K562 (cell line): Measurements from ENCODE around the gene RNF187. TPM values are rescaled to one million over a fixed set of nuclear protein-coding genes. Genes with fewer than 3 reads are reported as not detected.

Source experiments
- CHD2 ChIP-seq: IDR thresholded peaks from 2 replicates; pipeline ENCODE4 v1.6.1; 2011; ENCODE audit warnings: low read depth, low read length
- ELK1 ChIP-seq: sonication (generic); formaldehyde crosslinking; IDR thresholded peaks from 2 replicates; pipeline ENCODE4 v1.8.1; 2022; ENCODE audit warnings: missing genetic modification reagents
- JUNB ChIP-seq: fragments of 450-650 bp; formaldehyde crosslinking; conservative IDR thresholded peaks from 2 replicates; pipeline ENCODE4 v1.4.0; 2020; ENCODE audit warnings: mild to moderate bottlenecking
- MTF1 ChIP-seq: fragments of 250-450 bp; sonication (Bioruptor Pico); IDR thresholded peaks from 2 replicates; pipeline ENCODE4 v1.9.0; 2021; ENCODE audit warnings: moderate library complexity, mild to moderate bottlenecking, inconsistent platforms, borderline replicate concordance
- NR2C1 ChIP-seq, 2 experiments: fragments of 450-650 bp; IDR thresholded peaks; 2 replicates each; pipeline ENCODE4 v1.6.1; 2017; ENCODE audit warnings: mild to moderate bottlenecking in 2 of 2, antibody characterized with exemption in 1 of 2, inconsistent platforms in 1 of 2, missing compliant biosample characterization in 1 of 2, missing genetic modification characterization in 1 of 2
- POLR2G ChIP-seq: fragments of 200-400 bp; formaldehyde crosslinking; IDR thresholded peaks from 2 replicates; pipeline ENCODE4 v1.6.1; 2017; ENCODE audit warnings: low read depth, mild to moderate bottlenecking, antibody characterized with exemption, low read length, moderate library complexity
- POLR2H ChIP-seq: IDR thresholded peaks from 2 replicates; pipeline ENCODE4 v1.6.1; 2016; ENCODE audit warnings: missing genetic modification characterization, low read depth, mild to moderate bottlenecking, control low read depth, missing compliant biosample characterization, moderate library complexity
- RHOXF2B ChIP-seq: fragments of 250-450 bp; sonication (Bioruptor Pico); conservative IDR thresholded peaks from 2 replicates; pipeline ENCODE4 v1.5.1; 2021
- SMAD1 ChIP-seq: fragments of 150-350 bp; IDR thresholded peaks from 2 replicates; pipeline ENCODE4 v1.6.1; 2014; ENCODE audit warnings: low read length, low read depth; ENCODE audit not compliant: partially characterized antibody
- TCFL5 ChIP-seq: fragments of 250-450 bp; sonication (Bioruptor Pico); conservative IDR thresholded peaks from 2 replicates; pipeline ENCODE4 v1.6.1; 2021; ENCODE audit warnings: mild to moderate bottlenecking, moderate library complexity, matching md5 sums
- polyA plus RNA-seq, 8 experiments: library from polyadenylated mRNA; depleted of rRNA in 4 of 8; stranded (reverse) in 5 of 8; unstranded in 3 of 8; fragments of >200 nt; fragmentation: Nextera tagmentation in 2 of 8; fragmentation: Illumina TruSeq in 1 of 8; extraction: Ambion mirVana in 2 of 8; extraction: Trizol in 1 of 8; gene quantifications; 2 replicates each; pipeline versions ENCODE4 v1.2.1 to v1.2.3, GENCODE V29; 2011 to 2014; ENCODE audit warnings: inconsistent platforms in 1 of 8, missing spikeins in 1 of 8
- total RNA-seq, 7 experiments: library from RNA; depleted of rRNA in 6 of 7; stranded (reverse); fragments of >200 nt in 6 of 7; fragmentation: Illumina TruSeq in 2 of 7; extraction: Trizol in 2 of 7; gene quantifications; 2 replicates each; pipeline versions ENCODE4 v1.2.1 to v1.2.3, GENCODE V29; 2011 to 2021; ENCODE audit warnings: low replicate concordance in 1 of 7
- TF ChIP-seq, protein P1 (sequence below), 2 experiments: fragments of 450-650 bp in 1 of 2; sonication (generic) in 1 of 2; formaldehyde crosslinking; conservative IDR thresholded peaks; 2 replicates each; pipeline versions ENCODE4 v1.4.0 to v1.8.1; 2020 to 2022; ENCODE audit warnings: mild to moderate bottlenecking in 1 of 2, missing genetic modification reagents in 1 of 2
- TF ChIP-seq, protein P2 (sequence below): fragments of 250-450 bp; sonication (Bioruptor Pico); IDR thresholded peaks from 2 replicates; pipeline ENCODE4 v1.5.0; 2021; ENCODE audit warnings: mild to moderate bottlenecking, borderline replicate concordance
- TF ChIP-seq, protein P3 (sequence below): fragments of 450-650 bp; IDR thresholded peaks from 2 replicates; pipeline ENCODE4 v1.7.1; 2018; ENCODE audit warnings: mild to moderate bottlenecking, low read depth; ENCODE audit not compliant: partially characterized antibody

RNF187 gene
- total and polyA plus RNA-seq, 9 of the 15 experiments (the other 6 are each of a cell fraction or from before 2014, with no cell fraction given) = 2.3 to 119 (median 41.9) TPM

DNA sequence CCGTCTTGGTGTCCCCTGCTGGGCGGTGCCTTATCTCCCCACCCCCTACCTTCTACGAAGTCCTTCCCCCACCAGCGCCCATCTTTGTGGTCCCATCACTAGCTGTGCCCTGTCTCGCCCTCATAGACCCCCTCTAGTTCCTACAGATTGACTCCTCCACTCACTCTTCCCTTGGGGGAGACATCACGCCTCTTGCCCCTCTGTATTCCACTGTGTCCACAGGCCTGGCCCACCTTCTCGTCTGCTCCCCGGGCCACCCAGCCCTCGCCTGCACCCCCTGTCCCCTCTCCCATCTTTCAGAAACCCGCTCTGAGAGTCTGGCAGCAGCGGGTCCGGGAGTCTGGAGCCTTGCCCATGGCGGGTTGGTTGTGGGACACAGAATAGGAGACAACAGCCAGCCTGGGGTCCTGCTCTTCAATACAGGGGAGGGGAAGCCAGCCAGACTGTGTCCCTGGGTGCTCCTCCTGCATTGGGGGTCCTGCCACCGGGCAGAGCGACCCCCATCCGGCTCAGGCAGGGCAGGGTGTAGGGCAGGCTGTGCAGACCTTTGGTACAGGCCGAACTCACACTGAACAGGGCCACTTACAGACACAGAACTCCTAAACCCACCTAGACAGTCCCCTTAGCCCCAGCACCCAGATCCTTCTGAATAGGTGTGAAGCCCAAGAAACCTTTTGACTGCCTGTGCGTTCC lies 1.1 kb downstream of the RNF187 start (continued):
- TF ChIP-seq ELK1 = 0 out of 2 replicates have a peak, but pooled peaks have one; percentile 62
- no peak for TF ChIP-seq MTF1 (CRISPR knock-in tag)
- TF ChIP-seq, protein P1, sequence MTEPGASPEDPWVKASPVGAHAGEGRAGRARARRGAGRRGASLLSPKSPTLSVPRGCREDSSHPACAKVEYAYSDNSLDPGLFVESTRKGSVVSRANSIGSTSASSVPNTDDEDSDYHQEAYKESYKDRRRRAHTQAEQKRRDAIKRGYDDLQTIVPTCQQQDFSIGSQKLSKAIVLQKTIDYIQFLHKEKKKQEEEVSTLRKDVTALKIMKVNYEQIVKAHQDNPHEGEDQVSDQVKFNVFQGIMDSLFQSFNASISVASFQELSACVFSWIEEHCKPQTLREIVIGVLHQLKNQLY (CRISPR knock-in tag; conservative IDR thresholded peaks at IDR 0.05) = no peak
- TF ChIP-seq, protein P2, sequence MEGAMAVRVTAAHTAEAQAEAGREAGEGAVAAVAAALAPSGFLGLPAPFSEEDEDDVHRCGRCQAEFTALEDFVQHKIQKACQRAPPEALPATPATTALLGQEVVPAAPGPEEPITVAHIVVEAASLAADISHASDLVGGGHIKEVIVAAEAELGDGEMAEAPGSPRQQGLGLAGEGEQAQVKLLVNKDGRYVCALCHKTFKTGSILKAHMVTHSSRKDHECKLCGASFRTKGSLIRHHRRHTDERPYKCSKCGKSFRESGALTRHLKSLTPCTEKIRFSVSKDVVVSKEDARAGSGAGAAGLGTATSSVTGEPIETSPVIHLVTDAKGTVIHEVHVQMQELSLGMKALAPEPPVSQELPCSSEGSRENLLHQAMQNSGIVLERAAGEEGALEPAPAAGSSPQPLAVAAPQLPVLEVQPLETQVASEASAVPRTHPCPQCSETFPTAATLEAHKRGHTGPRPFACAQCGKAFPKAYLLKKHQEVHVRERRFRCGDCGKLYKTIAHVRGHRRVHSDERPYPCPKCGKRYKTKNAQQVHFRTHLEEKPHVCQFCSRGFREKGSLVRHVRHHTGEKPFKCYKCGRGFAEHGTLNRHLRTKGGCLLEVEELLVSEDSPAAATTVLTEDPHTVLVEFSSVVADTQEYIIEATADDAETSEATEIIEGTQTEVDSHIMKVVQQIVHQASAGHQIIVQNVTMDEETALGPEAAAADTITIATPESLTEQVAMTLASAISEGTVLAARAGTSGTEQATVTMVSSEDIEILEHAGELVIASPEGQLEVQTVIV (CRISPR knock-in tag) = no peak; the same call in 1 of the 2 replicates
- TF ChIP-seq, protein P3, sequence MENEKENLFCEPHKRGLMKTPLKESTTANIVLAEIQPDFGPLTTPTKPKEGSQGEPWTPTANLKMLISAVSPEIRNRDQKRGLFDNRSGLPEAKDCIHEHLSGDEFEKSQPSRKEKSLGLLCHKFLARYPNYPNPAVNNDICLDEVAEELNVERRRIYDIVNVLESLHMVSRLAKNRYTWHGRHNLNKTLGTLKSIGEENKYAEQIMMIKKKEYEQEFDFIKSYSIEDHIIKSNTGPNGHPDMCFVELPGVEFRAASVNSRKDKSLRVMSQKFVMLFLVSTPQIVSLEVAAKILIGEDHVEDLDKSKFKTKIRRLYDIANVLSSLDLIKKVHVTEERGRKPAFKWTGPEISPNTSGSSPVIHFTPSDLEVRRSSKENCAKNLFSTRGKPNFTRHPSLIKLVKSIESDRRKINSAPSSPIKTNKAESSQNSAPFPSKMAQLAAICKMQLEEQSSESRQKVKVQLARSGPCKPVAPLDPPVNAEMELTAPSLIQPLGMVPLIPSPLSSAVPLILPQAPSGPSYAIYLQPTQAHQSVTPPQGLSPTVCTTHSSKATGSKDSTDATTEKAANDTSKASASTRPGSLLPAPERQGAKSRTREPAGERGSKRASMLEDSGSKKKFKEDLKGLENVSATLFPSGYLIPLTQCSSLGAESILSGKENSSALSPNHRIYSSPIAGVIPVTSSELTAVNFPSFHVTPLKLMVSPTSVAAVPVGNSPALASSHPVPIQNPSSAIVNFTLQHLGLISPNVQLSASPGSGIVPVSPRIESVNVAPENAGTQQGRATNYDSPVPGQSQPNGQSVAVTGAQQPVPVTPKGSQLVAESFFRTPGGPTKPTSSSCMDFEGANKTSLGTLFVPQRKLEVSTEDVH = no peak
- TF ChIP-seq TCFL5 = no peak
- no peak for TF ChIP-seq POLR2H
- TF ChIP-seq SMAD1 = no peak
- TF ChIP-seq NR2C1 (IDR thresholded peaks at IDR 0.05) = no peak
- TF ChIP-seq NR2C1 (tag; IDR thresholded peaks at IDR 0.05) = 0 out of 2 replicates have a peak, but pooled peaks have one; percentile 9
- TF ChIP-seq CHD2 = no peak
- peak; percentile 41; the same call in 1 of the 2 replicates for TF ChIP-seq POLR2G
- TF ChIP-seq RHOXF2B (CRISPR knock-in tag) = no peak
- no peak for TF ChIP-seq JUNB
